HepG2 (cell line): ENCODE measurements around the gene ACAD11. TPM values are rescaled to one million over a fixed set of nuclear protein-coding genes. Genes with fewer than 3 reads are reported as not detected.

Experiments
- ATAC-seq: fragments of 200-7000 bp; cut with Tn5 transposase; 3 replicates; pipeline ENCODE4 v1.9.1; 2020; ENCODE audit warnings: mild to moderate bottlenecking, moderate library complexity
- BruUV-seq: library from RNA; stranded (reverse); fragments of 400-500 nt; replicated peaks from 2 replicates; lab custom pipeline; 2021; lab: Mats Ljungman, UMichigan
- CTCF ChIA-PET: fragments of 300-600 bp; formaldehyde crosslinking; extraction: SDS; loops from one replicate; lab custom pipeline; 2021; ENCODE audit warnings: low total read pairs, inconsistent platforms, low intra/inter-chr PET ratio; lab: Yijun Ruan, JAX
- POLR2A ChIA-PET: fragments of 350-600 bp; sonication (Branson Sonifier 250); formaldehyde crosslinking; loops from one replicate; lab custom pipeline; 2020; ENCODE audit warnings: antibody characterized with exemption, inconsistent platforms; lab: Yijun Ruan, JAX
- DNase-seq: peaks from one replicate; pipeline ENCODE4 v3.0.0-alpha.2; 2015; ENCODE audit warnings: low spot score
- FAIRE-seq: peaks from 3 replicates; lab custom pipeline; 2011; peaks lifted over from hg19 to GRCh38; lab: Jason Lieb, UNC
- H2AFZ ChIP-seq: one replicate; pipeline ENCODE4 v1.6.1; 2011; ENCODE audit warnings: low read length, inconsistent platforms
- H3K27ac ChIP-seq: fragments of 300-600 bp; 3 replicates; pipeline ENCODE4 v1.8.0; 2011; ENCODE audit warnings: mixed run types, mild to moderate bottlenecking, mixed read lengths, low read length, inconsistent platforms; ENCODE audit not compliant: insufficient read depth; ENCODE audit errors: extremely low read length
- H3K27me3 ChIP-seq, 2 experiments: fragments of 200-600 bp in 1 of 2; 2 replicates in 1 of 2; 3 replicates in 1 of 2; pipeline versions ENCODE4 v1.6.0 to v1.8.0; 2011; ENCODE audit warnings: low read length in 2 of 2, mild to moderate bottlenecking in 2 of 2, moderate library complexity in 2 of 2, inconsistent platforms in 1 of 2; ENCODE audit not compliant: insufficient read depth in 2 of 2, control insufficient read depth in 1 of 2
- H3K36me3 ChIP-seq, 2 experiments: fragments of 200-600 bp in 1 of 2; replicated peaks in 1 of 2; 2 replicates in 1 of 2; 3 replicates in 1 of 2; pipeline versions ENCODE4 v1.5.1 to v1.8.0; 2011; ENCODE audit warnings: low read length in 2 of 2, inconsistent platforms in 1 of 2; ENCODE audit not compliant: insufficient read depth in 2 of 2, control insufficient read depth in 1 of 2
- H3K4me1 ChIP-seq: 2 replicates; pipeline ENCODE4 v1.5.1; 2012; ENCODE audit warnings: low read length, inconsistent platforms; ENCODE audit not compliant: insufficient read depth
- H3K4me2 ChIP-seq: 2 replicates; pipeline ENCODE4 v1.6.0; 2011; ENCODE audit warnings: low read depth, low read length, inconsistent platforms
- H3K4me3 ChIP-seq, 3 experiments: fragments of 200-600 bp in 1 of 3; sonication (generic), shearing (Covaris generic) in 1 of 3; replicated peaks in 1 of 3; 2 replicates each; pipeline ENCODE4 v1.5.1; 2011 to 2016; ENCODE audit warnings: low read length in 3 of 3, inconsistent platforms in 2 of 3, low read depth in 2 of 3, mild to moderate bottlenecking in 2 of 3, control low read depth in 1 of 3, mixed read lengths in 1 of 3; ENCODE audit not compliant: insufficient read depth in 1 of 3
- H3K79me2 ChIP-seq: one replicate; pipeline ENCODE4 v1.6.1; 2011; ENCODE audit warnings: low read length, inconsistent platforms; ENCODE audit not compliant: insufficient read depth
- H3K9ac ChIP-seq: 2 replicates; pipeline ENCODE4 v1.6.0; 2011; ENCODE audit warnings: mild to moderate bottlenecking, low read depth, low read length, inconsistent platforms; ENCODE audit not compliant: insufficient read depth
- H3K9me3 ChIP-seq: 2 replicates; pipeline ENCODE4 v1.5.1; 2012; ENCODE audit warnings: mild to moderate bottlenecking, low read length
- H4K20me1 ChIP-seq: 2 replicates; pipeline ENCODE4 v1.6.0; 2011; ENCODE audit warnings: inconsistent platforms, mild to moderate bottlenecking, low read length, moderate library complexity; ENCODE audit not compliant: insufficient read depth
- CHD4 ChIP-seq: fragments of 200-600 bp; sonication (generic); IDR thresholded peaks from 2 replicates; pipeline ENCODE4 v1.7.0; 2017; ENCODE audit warnings: mild to moderate bottlenecking, low read length, borderline replicate concordance
- FIP1L1 ChIP-seq: fragments of 200-400 bp; formaldehyde crosslinking; IDR thresholded peaks from 2 replicates; pipeline ENCODE4 v1.6.1; 2018; ENCODE audit warnings: low read depth, mild to moderate bottlenecking, low read length, moderate library complexity, borderline replicate concordance; ENCODE audit not compliant: insufficient read depth
- GLI4 ChIP-seq: sonication (generic); formaldehyde crosslinking; IDR thresholded peaks from 2 replicates; pipeline ENCODE4 v1.5.1; 2020; ENCODE audit warnings: missing genetic modification reagents, mild to moderate bottlenecking, moderate library complexity, borderline replicate concordance
- GTF3A ChIP-seq: sonication (generic); formaldehyde crosslinking; conservative IDR thresholded peaks from 2 replicates; pipeline ENCODE4 v1.4.0; 2020; ENCODE audit warnings: mild to moderate bottlenecking, missing genetic modification reagents
- MED8 ChIP-seq: sonication (generic); formaldehyde crosslinking; IDR thresholded peaks from 2 replicates; pipeline ENCODE4 v1.8.1; 2023; ENCODE audit warnings: mild to moderate bottlenecking, missing genetic modification reagents; ENCODE audit not compliant: insufficient replicate concordance
- MLLT10 ChIP-seq: sonication (generic); formaldehyde crosslinking; IDR thresholded peaks from 2 replicates; pipeline ENCODE4 v1.4.0; 2020; ENCODE audit warnings: missing genetic modification reagents
- NFE2L2 ChIP-seq: fragments of 150-350 bp; IDR thresholded peaks from 2 replicates; pipeline ENCODE4 v1.6.1; 2014; ENCODE audit warnings: low read length
- PLRG1 ChIP-seq: fragments of 450-650 bp; conservative IDR thresholded peaks from 2 replicates; pipeline ENCODE4 v1.6.1; 2016
- RBAK ChIP-seq: sonication (generic); formaldehyde crosslinking; IDR thresholded peaks from 2 replicates; pipeline ENCODE4 v1.5.1; 2020; ENCODE audit warnings: mild to moderate bottlenecking, missing genetic modification reagents
- RXRA ChIP-seq: sonication (generic); formaldehyde crosslinking; IDR thresholded peaks from 2 replicates; pipeline ENCODE4 v1.5.1; 2020; ENCODE audit warnings: missing genetic modification reagents
- SIX4 ChIP-seq: sonication (generic); formaldehyde crosslinking; IDR thresholded peaks from 2 replicates; pipeline ENCODE4 v1.4.0; 2020; ENCODE audit warnings: missing genetic modification reagents
- SMAD3 ChIP-seq: sonication (generic); formaldehyde crosslinking; IDR thresholded peaks from 2 replicates; pipeline ENCODE4 v1.4.0; 2020; ENCODE audit warnings: missing genetic modification reagents
- SP2 ChIP-seq: sonication (generic); formaldehyde crosslinking; IDR thresholded peaks from 2 replicates; pipeline ENCODE4 v1.5.1; 2020; ENCODE audit warnings: mild to moderate bottlenecking, missing genetic modification reagents
- XRCC5 ChIP-seq: fragments of 200-400 bp; formaldehyde crosslinking; optimal IDR thresholded peaks from 2 replicates; pipeline ENCODE3; 2017; ENCODE audit warnings: mild to moderate bottlenecking, low read length
- ZFP1 ChIP-seq: IDR thresholded peaks from 2 replicates; pipeline ENCODE4 v1.6.1; 2016
- ZNF747 ChIP-seq: sonication (generic); formaldehyde crosslinking; IDR thresholded peaks from 2 replicates; pipeline ENCODE4 v1.8.1; 2023; ENCODE audit warnings: missing genetic modification reagents, mild to moderate bottlenecking, borderline replicate concordance
- ZNF75D ChIP-seq: sonication (generic); formaldehyde crosslinking; IDR thresholded peaks from 2 replicates; pipeline ENCODE4 v1.8.1; 2023; ENCODE audit warnings: missing genetic modification reagents, mild to moderate bottlenecking, borderline replicate concordance
- WGBS: methylation state at CpG from one replicate; pipeline ENCODE4 v1.1.6; 2017; ENCODE audit warnings: low lambda C conversion rate; 5-methylcytosine and 5-hydroxymethylcytosine counted together
- in situ Hi-C: cut with HindIII; loops from 2 replicates; pipeline ENCODE4 v1.10.0; 2017; ENCODE audit warnings: low pct_unique_long_range_greater_than_20kb; ENCODE audit not compliant: extremely low pct_ligation_motif_present
- intact Hi-C: fragments of 100-400 bp; cut with micrococcal nuclease; formaldehyde crosslinking; loops from one replicate; pipeline ENCODE4 v1.10.0; 2022; ENCODE audit not compliant: unreplicated experiment
- polyA plus RNA-seq, 8 experiments: library from polyadenylated mRNA; depleted of rRNA in 3 of 8; stranded (reverse) in 7 of 8; unstranded in 1 of 8; fragments of >200 nt; fragmentation: Illumina TruSeq in 4 of 8; extraction: Trizol in 4 of 8; gene quantifications; 2 replicates each; pipeline versions ENCODE4 v1.2.1 to v1.2.3, GENCODE V29; 2011 to 2016; ENCODE audit warnings: low read depth in 4 of 8, missing spikeins in 1 of 8, mixed read lengths in 1 of 8; ENCODE audit not compliant: insufficient read depth in 1 of 8
- total RNA-seq, 5 experiments: library from RNA; depleted of rRNA; stranded (reverse); fragments of >200 nt; fragmentation: Illumina TruSeq; extraction: Trizol; gene quantifications; 2 replicates each; pipeline ENCODE4 v1.2.3, GENCODE V29; 2016; ENCODE audit warnings: low read depth in 1 of 5
- TF ChIP-seq, protein P1 (sequence below): sonication (generic); formaldehyde crosslinking; IDR thresholded peaks from 2 replicates; pipeline ENCODE4 v1.5.1; 2020; ENCODE audit warnings: mild to moderate bottlenecking, missing genetic modification reagents
- TF ChIP-seq, protein P2 (sequence below): conservative IDR thresholded peaks from 2 replicates; pipeline ENCODE4 v1.6.1; 2018; ENCODE audit warnings: missing genetic modification reagents

The ACAD11 gene
- total and polyA plus RNA-seq, 2 of the 13 experiments (the other 11 are each of a cell fraction or from before 2014, with no cell fraction given), result 30.6 to 56.9 TPM

DNA sequence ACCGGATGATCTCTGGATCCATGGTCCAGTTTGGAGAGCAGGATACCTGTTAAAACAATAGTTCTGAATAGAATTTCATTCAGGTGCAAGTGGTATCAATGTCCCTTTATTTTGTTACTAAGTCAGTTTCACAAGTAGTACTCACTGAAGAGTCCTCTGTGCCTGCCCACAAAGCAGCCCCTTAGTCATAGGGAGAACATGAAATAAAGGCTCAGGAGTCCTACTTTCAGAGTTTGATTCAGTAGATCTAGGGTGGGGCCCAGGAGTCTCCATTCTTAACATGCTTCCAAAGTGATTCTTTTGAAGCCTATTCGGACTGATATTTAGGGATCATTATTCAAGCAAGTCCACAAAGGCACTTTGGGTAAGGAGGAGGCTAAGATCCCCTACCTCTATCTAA is 142.3 kb downstream of the ACAD11 start:
- no peak for DNase-seq
- Histone ChIP-seq H3K4me2 (no peak overlapping the region), H4K20me1 (no peaks in the 10 kb centered on the region), H3K9ac (no peak overlapping the region), H3K4me3 (no peak overlapping the region), H3K79me2 (no peaks in the 10 kb centered on the region), H3K27me3 (no peaks in the 10 kb centered on the region), H3K36me3 (peaks cover 4 to 18% of the 10 kb centered on the region in 2 experiments; a peak in 4 of 5 replicates), H3K4me1 (no peaks in the 10 kb centered on the region), H2AFZ (no peak overlapping the region), H3K9me3 (no peaks in the 10 kb centered on the region), H3K27ac (no peak overlapping the region)
- WGBS, result 100% methylated on average over 2 of the region's 2 CpGs
- no TSS peak for BruUV-seq
- ATAC-seq, result no peak
- in situ Hi-C loops, result no loop called here
- intact Hi-C loops, result no loop called here
- ChIA-PET CTCF (interaction anchor here (1.1 kb wide), 1 partner anchor 19 kb away, joined by 3 read pairs; no protein-coding TSS in a partner anchor), POLR2A (no interaction called here)
- TF ChIP-seq SP2 (no peak), ZNF747 (CRISPR knock-in tag) (no peak), GTF3A (CRISPR knock-in tag) (no peak), ZNF75D (CRISPR knock-in tag) (no peak), CHD4 (no peak), RXRA (no peak), GLI4 (no peak), XRCC5 (no peak), SMAD3 (CRISPR knock-in tag) (no peak), MLLT10 (no peak), SIX4 (no peak), ZFP1 (CRISPR knock-in tag) (no peak), MED8 (CRISPR knock-in tag) (no peak), RBAK (CRISPR knock-in tag) (no peak), PLRG1 (no peak), FIP1L1 (no peak), NFE2L2 (no peak)
- TF ChIP-seq, protein P1, sequence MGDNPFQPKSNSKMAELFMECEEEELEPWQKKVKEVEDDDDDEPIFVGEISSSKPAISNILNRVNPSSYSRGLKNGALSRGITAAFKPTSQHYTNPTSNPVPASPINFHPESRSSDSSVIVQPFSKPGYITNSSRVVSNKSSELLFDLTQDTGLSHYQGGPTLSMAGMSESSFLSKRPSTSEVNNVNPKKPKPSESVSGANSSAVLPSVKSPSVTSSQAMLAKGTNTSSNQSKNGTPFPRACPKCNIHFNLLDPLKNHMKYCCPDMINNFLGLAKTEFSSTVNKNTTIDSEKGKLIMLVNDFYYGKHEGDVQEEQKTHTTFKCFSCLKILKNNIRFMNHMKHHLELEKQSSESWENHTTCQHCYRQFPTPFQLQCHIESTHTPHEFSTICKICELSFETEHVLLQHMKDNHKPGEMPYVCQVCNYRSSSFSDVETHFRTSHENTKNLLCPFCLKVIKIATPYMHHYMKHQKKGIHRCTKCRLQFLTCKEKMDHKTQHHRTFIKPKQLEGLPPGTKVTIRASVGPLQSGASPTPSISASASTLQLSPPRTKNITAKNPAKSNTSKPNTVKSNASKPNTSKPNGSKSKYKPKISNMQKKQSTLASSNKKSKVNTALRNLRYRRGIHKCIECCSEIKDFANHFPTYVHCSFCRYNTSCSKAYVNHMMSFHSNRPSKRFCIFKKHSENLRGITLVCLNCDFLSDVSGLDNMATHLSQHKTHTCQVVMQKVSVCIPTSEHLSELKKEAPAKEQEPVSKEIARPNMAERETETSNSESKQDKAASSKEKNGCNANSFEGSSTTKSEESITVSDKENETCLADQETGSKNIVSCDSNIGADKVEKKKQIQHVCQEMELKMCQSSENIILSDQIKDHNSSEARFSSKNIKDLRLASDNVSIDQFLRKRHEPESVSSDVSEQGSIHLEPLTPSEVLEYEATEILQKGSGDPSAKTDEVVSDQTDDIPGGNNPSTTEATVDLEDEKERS (CRISPR knock-in tag), result no peak
- TF ChIP-seq, protein P2, sequence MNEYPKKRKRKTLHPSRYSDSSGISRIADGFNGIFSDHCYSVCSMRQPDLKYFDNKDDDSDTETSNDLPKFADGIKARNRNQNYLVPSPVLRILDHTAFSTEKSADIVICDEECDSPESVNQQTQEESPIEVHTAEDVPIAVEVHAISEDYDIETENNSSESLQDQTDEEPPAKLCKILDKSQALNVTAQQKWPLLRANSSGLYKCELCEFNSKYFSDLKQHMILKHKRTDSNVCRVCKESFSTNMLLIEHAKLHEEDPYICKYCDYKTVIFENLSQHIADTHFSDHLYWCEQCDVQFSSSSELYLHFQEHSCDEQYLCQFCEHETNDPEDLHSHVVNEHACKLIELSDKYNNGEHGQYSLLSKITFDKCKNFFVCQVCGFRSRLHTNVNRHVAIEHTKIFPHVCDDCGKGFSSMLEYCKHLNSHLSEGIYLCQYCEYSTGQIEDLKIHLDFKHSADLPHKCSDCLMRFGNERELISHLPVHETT (CRISPR knock-in tag), result no peak
- no peak for FAIRE-seq
